Sciatic nerve (tissue), 2 donors: ENCODE results near the gene FARP2. TPM values are rescaled to one million over a fixed set of nuclear protein-coding genes. Genes with fewer than 3 reads are reported as not detected.
"Not testable (repeated sequence)": the region's sequence is repeated elsewhere in the genome, so short reads cannot be mapped to it uniquely, and the experiment has no call there.

ENCODE experiments used
- ATAC-seq: fragments of 200-7000 bp; cut with Tn5 transposase; one replicate; pipeline ENCODE4 v1.9.1; 2020; ENCODE audit warnings: mild to moderate bottlenecking, moderate library complexity
- DNase-seq: peaks from one replicate; pipeline ENCODE4 v3.0.0-alpha.2; 2020; ENCODE audit warnings: low spot score
- intact Hi-C: fragments of 100-400 bp; cut with DNase I; formaldehyde crosslinking; loops from one replicate; pipeline ENCODE4 v1.14.2; 2022
- total RNA-seq: library from RNA; stranded (reverse); fragmentation: NEBNext Ultra II Directional; extraction: Animal tissue kit (Norgen Biotek cat#: 25700); gene quantifications from one replicate; pipeline ENCODE4 v1.2.1, GENCODE V29; 2021
- donor health status: DM: no; HTN: no; CAD: no.
- donor health status: DM: no; HTN: no; CAD: no.

FARP2 gene
- total RNA-seq, 1 donor from 2014 or later, result 69.7 TPM

- intact Hi-C loops, result no loop called here
- no peak for DNase-seq
- no peak for ATAC-seq
These were observed 36.0 kb downstream of the FARP2 start for GRCh38 chr2:241391892-241392665.

DNA sequence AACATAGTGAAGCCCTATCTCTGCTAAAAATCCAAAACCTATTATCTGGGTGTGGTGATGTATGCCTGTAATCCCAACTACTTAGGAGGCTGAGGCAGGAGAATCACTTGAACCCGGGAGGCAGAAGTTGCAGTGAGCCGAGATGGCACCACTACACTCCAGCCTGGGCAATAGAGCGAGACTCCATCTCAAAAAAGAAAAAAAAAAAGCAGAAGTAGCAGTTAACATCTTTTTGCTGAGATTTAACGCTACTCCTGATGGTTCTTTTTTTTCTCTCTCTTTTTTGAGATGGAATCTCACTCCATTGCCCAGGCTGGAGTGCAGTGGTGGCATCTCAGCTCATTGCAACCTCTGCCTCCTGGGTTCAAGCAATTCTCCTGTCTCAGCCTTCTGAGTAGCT lies 36.7 kb downstream of the FARP2 start:
- DNase-seq, ATAC-seq, intact Hi-C loops: not testable (repeated sequence)

- ATAC-seq, result no peak
- intact Hi-C loops, result no loop called here
- DNase-seq, result no peak
These were observed 37.6 kb downstream of the FARP2 start for GRCh38 chr2:241393524-241394196.

GRCh38 chr2:241396809-241397208 lies 40.7 kb downstream of the FARP2 start:
- DNase-seq, ATAC-seq, intact Hi-C loops: not testable (repeated sequence)

- ATAC-seq, result no peak
- intact Hi-C loops, result no loop called here
- no peak for DNase-seq
These were observed 44.1 kb downstream of the FARP2 start for GRCh38 chr2:241399941-241400922.

- intact Hi-C loops, result no loop called here
- DNase-seq (no peak), ATAC-seq (no peak)
These were observed 52.8 kb downstream of the FARP2 start for GRCh38 chr2:241408849-241409248.

DNA sequence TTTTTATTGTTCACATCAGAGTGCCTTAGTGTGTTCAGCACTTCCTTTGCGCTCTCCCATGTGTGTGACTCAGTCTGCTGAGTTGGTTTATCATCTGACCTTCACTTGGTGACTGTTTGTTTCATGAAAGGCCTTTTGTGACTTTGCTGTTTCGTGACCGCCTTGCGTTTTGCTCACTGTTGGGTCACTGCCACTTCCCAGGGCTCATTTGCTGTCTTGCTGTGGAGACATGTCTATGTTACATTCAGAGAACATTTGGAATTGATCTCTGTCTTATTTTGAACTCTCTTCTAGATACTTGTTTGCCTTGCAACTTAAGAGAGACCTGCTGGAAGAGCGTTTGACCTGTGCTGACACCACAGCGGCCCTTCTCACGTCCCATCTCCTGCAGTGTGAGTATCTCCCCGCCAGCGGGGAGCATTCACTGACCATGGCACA lies 54.7 kb downstream of the FARP2 start:
- DNase-seq (no peak), ATAC-seq (peak; percentile 70)
- intact Hi-C loops, result no loop called here

- no peak for ATAC-seq
- no peak for DNase-seq
- intact Hi-C loops, result no loop called here
These were observed 56.1 kb downstream of the FARP2 start for GRCh38 chr2:241412144-241412543.

DNA sequence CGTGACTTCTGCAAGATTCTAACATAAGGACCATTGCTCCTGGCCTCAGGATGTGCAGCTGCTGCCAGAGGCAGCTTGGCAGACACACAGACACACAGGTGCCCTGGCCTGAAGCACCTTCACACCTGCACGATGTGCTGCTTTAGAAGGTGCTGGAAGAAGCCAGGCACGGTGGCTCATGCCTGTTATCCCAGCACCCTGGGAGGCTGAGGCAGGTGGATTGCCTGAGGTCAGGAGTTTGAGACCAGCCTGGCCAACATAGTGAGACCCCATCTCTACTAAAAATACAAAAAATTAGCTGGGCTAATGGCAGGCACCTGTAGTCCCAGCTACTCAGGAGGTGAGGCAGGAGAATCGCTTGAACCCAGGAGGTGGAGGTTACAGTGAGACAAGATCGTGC lies 57.4 kb downstream of the FARP2 start:
- intact Hi-C loops, ATAC-seq, DNase-seq: not testable (repeated sequence)

- intact Hi-C loops, result no loop called here
- no peak for DNase-seq
- no peak for ATAC-seq
These were observed 58.0 kb downstream of the FARP2 start for GRCh38 chr2:241413929-241414580.

DNA sequence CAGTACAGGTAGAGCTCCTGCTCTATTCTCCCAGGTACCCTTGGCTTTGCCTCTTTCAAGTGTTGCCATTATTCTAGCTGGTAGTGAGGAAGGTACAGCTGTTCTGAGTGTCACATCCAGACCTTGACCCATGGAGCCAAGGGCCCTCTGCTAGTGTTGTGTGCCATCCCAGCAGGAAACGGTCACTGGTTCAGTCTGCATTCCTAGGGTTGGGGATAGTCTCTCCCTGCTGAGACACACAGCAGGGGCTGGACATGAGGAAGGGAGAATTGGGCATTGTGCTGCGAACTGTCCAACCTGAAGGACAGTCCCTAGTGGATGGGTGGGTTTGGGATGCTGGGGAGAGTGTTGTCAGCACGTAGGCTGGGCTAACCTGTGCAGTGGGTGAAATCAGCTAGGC lies 59.1 kb downstream of the FARP2 start:
- intact Hi-C loops, result no loop called here
- no peak for DNase-seq
- ATAC-seq, result no peak

- no peak for ATAC-seq
- intact Hi-C loops, result no loop called here
- DNase-seq, result no peak
These were observed 61.5 kb downstream of the FARP2 start for GRCh38 chr2:241417626-241418025.

DNA sequence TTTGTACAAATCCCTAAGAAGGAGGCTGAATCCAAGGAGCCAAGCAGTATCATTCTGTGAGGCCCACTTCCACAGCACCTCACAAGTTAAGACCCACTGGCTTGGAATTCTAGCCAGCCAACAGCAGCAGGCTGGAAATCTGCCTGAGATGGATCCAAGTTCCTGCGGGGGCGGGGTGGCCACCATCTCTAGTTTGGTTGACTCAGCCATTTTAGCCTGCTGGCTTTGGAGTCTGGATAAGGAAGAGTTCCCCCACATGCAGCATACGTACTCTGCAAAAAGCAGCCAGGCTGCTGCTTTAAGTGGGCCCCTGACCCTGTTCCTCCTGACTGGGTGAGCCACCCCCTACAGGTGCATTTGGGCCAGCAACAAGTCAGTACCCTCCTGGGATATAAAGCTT lies 65.2 kb downstream of the FARP2 start:
- DNase-seq (no peak), ATAC-seq (no peak)
- intact Hi-C loops, result no loop called here

DNA sequence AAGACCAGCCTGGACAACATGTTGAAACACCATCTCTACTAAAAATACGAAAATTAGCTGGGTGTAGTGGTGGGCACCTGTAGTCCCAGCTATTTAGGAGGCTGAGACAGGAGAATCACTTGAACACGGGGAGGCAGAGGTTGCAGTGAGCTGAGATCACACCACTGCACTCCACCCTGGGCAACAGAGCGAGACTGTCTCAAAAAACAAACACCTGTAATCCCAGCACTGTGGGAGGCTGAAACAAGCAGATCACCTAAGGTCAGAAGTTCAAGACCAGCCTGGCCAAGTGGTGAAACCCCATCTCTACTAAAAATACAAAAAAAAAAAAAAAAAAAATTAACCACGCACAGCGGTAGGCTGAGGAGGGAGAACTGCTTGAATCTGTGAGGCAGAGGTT lies 65.9 kb downstream of the FARP2 start:
- intact Hi-C loops, DNase-seq, ATAC-seq: not testable (repeated sequence)

GRCh38 chr2:241422350-241422749 lies 66.3 kb downstream of the FARP2 start:
- ATAC-seq (no peak), DNase-seq (no peak)
- intact Hi-C loops, result no loop called here

- intact Hi-C loops, ATAC-seq, DNase-seq: not testable (repeated sequence)
These were observed 67.4 kb downstream of the FARP2 start for GRCh38 chr2:241423489-241423888.

DNA sequence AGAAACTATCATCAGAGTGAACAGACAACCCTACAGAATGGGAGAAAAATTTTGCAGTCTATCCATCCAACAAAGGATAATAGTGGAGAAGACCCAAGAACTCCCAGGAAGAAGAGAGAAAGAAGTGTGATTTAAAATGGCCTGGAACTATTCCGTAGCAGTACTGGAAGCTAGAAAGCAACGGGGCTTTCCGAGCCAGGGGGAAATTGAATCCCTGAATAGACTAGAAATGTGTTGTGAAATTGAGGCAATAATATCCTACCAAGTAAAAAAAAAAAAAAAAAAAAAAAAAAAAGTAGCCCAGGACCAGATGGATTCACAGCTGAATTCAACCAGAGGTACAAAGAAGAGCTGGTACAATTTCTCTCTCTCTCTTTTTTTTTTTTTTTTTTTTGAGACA lies 69.3 kb downstream of the FARP2 start:
- no peak for DNase-seq
- ATAC-seq, result no peak
- intact Hi-C loops, result no loop called here

GRCh38 chr2:241430178-241430577 lies 74.1 kb downstream of the FARP2 start:
- intact Hi-C loops, result no loop called here
- DNase-seq, result no peak
- no peak for ATAC-seq
